H1 (cell line): ENCODE data around the gene CHMP4B. TPM values are rescaled to one million over a fixed set of nuclear protein-coding genes. Genes with fewer than 3 reads are reported as not detected.

Experiments used
- BCL11A ChIP-seq, 2 experiments: IDR thresholded peaks; one replicate each; pipeline ENCODE4 v1.6.1; 2011; ENCODE audit warnings: low read depth in 2 of 2, low read length in 2 of 2, mild to moderate bottlenecking in 2 of 2
- EZH2 ChIP-seq: fragments of 200-600 bp; sonication (generic); IDR thresholded peaks from 2 replicates; pipeline ENCODE4 v1.7.1; 2012; ENCODE audit warnings: low read depth, mild to moderate bottlenecking, moderate library complexity, low read length, inconsistent platforms; ENCODE audit not compliant: severe bottlenecking
- NANOG ChIP-seq: IDR thresholded peaks from 2 replicates; pipeline ENCODE4 v1.6.1; 2011; ENCODE audit warnings: low read length, low read depth, mild to moderate bottlenecking, inconsistent platforms; ENCODE audit not compliant: insufficient read depth, poor library complexity, severe bottlenecking
- NRF1 ChIP-seq: IDR thresholded peaks from 2 replicates; pipeline ENCODE4 v1.6.1; 2011; ENCODE audit warnings: mild to moderate bottlenecking, low read depth, low read length, improper control_type of control experiment
- RXRA ChIP-seq: IDR thresholded peaks from 2 replicates; pipeline ENCODE4 v1.6.1; 2011; ENCODE audit warnings: low read depth, mild to moderate bottlenecking, low read length, moderate library complexity; ENCODE audit not compliant: insufficient read depth
- SAP30 ChIP-seq: fragments of 300-600 bp; sonication (generic); IDR thresholded peaks from 2 replicates; pipeline ENCODE4 v1.7.1; 2012; ENCODE audit warnings: low read length, moderate library complexity, mild to moderate bottlenecking, inconsistent platforms; ENCODE audit not compliant: insufficient read depth, insufficient replicate concordance
- SP4 ChIP-seq: IDR thresholded peaks from 2 replicates; pipeline ENCODE4 v1.6.1; 2012; ENCODE audit warnings: low read length, inconsistent platforms
- SUZ12 ChIP-seq: fragments of 200-600 bp; sonication (generic); IDR thresholded peaks from 2 replicates; pipeline ENCODE4 v1.6.1; 2012; ENCODE audit warnings: mild to moderate bottlenecking, inconsistent platforms, low read length, moderate library complexity, mixed read lengths
- TCF12 ChIP-seq: IDR thresholded peaks from 2 replicates; pipeline ENCODE4 v1.6.1; 2011; ENCODE audit warnings: low read depth, mild to moderate bottlenecking, low read length
- TEAD4 ChIP-seq: IDR thresholded peaks from 2 replicates; pipeline ENCODE4 v1.6.1; 2012; ENCODE audit warnings: low read depth, low read length, inconsistent platforms, mixed read lengths
- polyA plus RNA-seq, 7 experiments: library from polyadenylated mRNA; depleted of rRNA in 3 of 7; stranded (reverse) in 5 of 7; unstranded in 2 of 7; fragments of >200 nt in 5 of 7; fragments of 200-250 nt in 2 of 7; gene quantifications; 1 replicate in 5 of 7; 2 replicates in 1 of 7; 4 replicates in 1 of 7; pipeline versions ENCODE4 v1.2.1 to v1.2.3, GENCODE V29; 2011 to 2013; ENCODE audit warnings: missing spikeins in 2 of 7, mixed read lengths in 2 of 7
- total RNA-seq: library from RNA; stranded (reverse); fragmentation: NEBNext Ultra II Directional; extraction: Animal tissue kit (Norgen Biotek cat#: 25700); gene quantifications from 2 replicates; pipeline ENCODE4 v1.2.1, GENCODE V29; 2021

Gene CHMP4B
- total and polyA plus RNA-seq, 2 of the 8 experiments (the other 6 are each of a cell fraction or from before 2014, with no cell fraction given) = 38.6 to 66.3 TPM

GRCh38 chr20:33835615-33836172 is 24.5 kb downstream of the CHMP4B start (continued):
- TF ChIP-seq SAP30 (no peak), TEAD4 (no peak), RXRA (no peak), SUZ12 (no peak), NRF1 (no peak), TCF12 (no peak), NANOG (no peak), BCL11A (IDR thresholded peaks at IDR 0.05; ENCODE audit: low read depth in 2 of 2, low read length in 2 of 2) (no peak), EZH2 (no peak), SP4 (no peak)
